ENCODE results near the gene SELPLG. TPM values are rescaled to one million over a fixed set of nuclear protein-coding genes. Genes with fewer than 3 reads are reported as not detected.

SELPLG gene
- total RNA-seq, 2 experiments from 2014 or later: 56.8 to 60.1 TPM

Small RNA genes within 50 kb of the gene (microRNA-seq; reads per million reads assigned to microRNA genes)
- gene MIR4496 (ENCODE audit: borderline microRNAs expressed, borderline number of aligned reads, borderline replicate concordance): not detected

Other genes starting within 250 kb of the SELPLG start
- gene FICD, start 118.6 kb downstream of the SELPLG start, total RNA-seq: 1 to 10 TPM; 5.7 to 6.0 TPM
- 10 to 100 TPM; 84.3 to 91.5 TPM for gene SART3, start 72.7 kb downstream of the SELPLG start, total RNA-seq
- 10 to 100 TPM; 88.6 to 94.3 TPM for gene ISCU, start 71.3 kb downstream of the SELPLG start, total RNA-seq
- under 1 TPM; 0.10 to 0.24 TPM for gene TMEM119, start 35.8 kb downstream of the SELPLG start, total RNA-seq
- gene CORO1C, start 97.6 kb upstream of the SELPLG start, total RNA-seq: 10 to 100 TPM; 62.1 to 70.9 TPM
- gene SSH1, start 223.7 kb upstream of the SELPLG start, total RNA-seq: 10 to 100 TPM; 27.4 to 30.2 TPM
- gene DAO, start 246.2 kb upstream of the SELPLG start, total RNA-seq: not detected

All from activated CD4-positive, alpha-beta memory T cell treated with anti-CD3 and anti-CD28 coated beads for 36 hours (primary cell).